ENCODE results near the gene WWOX. TPM values are rescaled to one million over a fixed set of nuclear protein-coding genes. Genes with fewer than 3 reads are reported as not detected.

WWOX gene
- polyA plus RNA-seq, 1 donor (not counting 4 experiments of a cell fraction or from before 2014, with no cell fraction given): 5.1 TPM

- DNase-seq (ENCODE audit: low read depth, low spot score) (no peak), FAIRE-seq (no peak)
- no peak for TF ChIP-seq EZH2 (IDR thresholded peaks at IDR 0.05; ENCODE audit: low read length)
- Histone ChIP-seq H2AFZ (ENCODE audit: control insufficient read depth, low read length) (no peak overlapping the region), H3K36me3 (ENCODE audit: control insufficient read depth in 2 of 2, extremely low read depth in 1 of 2, insufficient read depth in 2 of 2, low read length in 2 of 2) (no peaks in the 10 kb centered on the region), H4K20me1 (ENCODE audit: control insufficient read depth, extremely low read depth, insufficient read depth, low read length) (no peaks in the 10 kb centered on the region), H3K9me1 (ENCODE audit: control insufficient read depth, extremely low read depth, insufficient read depth, low read length) (no peaks in the 10 kb centered on the region), H3K4me1 (ENCODE audit: control insufficient read depth, extremely low read depth, insufficient read depth, low read length) (peaks cover 7% of the 10 kb centered on the region), H3K4me3 (ENCODE audit: control insufficient read depth in 2 of 3, extremely low read depth in 1 of 3, insufficient read depth in 2 of 3, low read depth in 1 of 3, low read length in 3 of 3) (no peak overlapping the region), H3K27ac (ENCODE audit: control insufficient read depth, insufficient read depth, low read length) (no peak overlapping the region), H3K79me2 (ENCODE audit: control insufficient read depth, insufficient read depth, low read length) (no peaks in the 10 kb centered on the region), H3K4me2 (ENCODE audit: control insufficient read depth, extremely low read depth, insufficient read depth, low read depth, low read length) (no peak overlapping the region), H3K27me3 (ENCODE audit: control insufficient read depth, extremely low read depth, insufficient read depth, low read length) (no peaks in the 10 kb centered on the region), H3K9me3 (ENCODE audit: control insufficient read depth, low read depth, low read length) (no peaks in the 10 kb centered on the region), H3K9ac (ENCODE audit: control insufficient read depth, extremely low read depth, insufficient read depth, low read length) (no peak overlapping the region)
- dilution Hi-C loops (cut with MboI; ENCODE audit: extremely low pct_ligation_motif_present, low sequenced_read_pairs): no loop called here
Observed at GRCh38 chr16:78237841-78238240, 138.4 kb downstream of the WWOX start.

DNA sequence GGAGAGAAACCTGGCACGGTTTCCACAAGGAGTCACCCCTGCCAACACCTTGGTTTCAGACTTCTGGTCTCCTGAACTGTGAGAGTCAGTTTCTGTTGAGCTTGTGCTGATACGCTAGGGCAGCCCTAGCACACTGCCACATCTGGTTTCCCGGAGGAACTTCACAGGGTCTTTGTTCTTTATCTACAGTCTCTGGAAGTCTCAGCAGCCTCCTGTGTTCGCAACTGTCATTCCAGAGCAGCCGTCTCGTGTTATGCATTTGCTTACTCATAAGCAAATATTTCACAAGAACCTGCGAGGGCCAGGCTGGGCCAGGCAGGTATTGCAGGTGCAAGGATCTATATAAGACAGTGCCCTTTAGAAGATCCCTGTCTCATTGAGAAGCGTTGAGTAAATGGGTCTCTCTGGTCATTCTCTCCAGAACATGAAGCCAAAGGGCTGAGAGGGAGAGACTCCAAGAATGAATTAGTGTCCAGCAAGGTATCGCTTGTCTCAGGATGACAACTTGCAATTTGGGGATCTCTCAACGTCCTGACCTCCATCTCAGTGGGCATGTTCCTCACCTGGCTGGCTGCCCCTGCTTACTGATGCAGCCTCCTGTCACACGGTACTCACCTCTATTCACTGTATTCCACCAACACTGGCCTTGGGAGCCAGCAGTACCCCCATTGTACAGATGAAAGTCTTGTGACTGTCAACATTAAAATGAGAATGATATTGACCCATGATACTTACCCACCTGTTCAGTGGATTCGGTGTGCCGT, 141.2 kb downstream of the WWOX start:
- H3K9me3 ChIP-seq (ENCODE audit: control insufficient read depth, low read depth, low read length): no peaks in the 10 kb centered on the region
- no peak overlapping the region for H3K9ac ChIP-seq (ENCODE audit: control insufficient read depth, extremely low read depth, insufficient read depth, low read length)
- no peak overlapping the region for H3K4me2 ChIP-seq (ENCODE audit: control insufficient read depth, extremely low read depth, insufficient read depth, low read depth, low read length)
- no peak overlapping the region for H3K4me3 ChIP-seq (ENCODE audit: control insufficient read depth in 2 of 3, extremely low read depth in 1 of 3, insufficient read depth in 2 of 3, low read depth in 1 of 3, low read length in 3 of 3)
- no peaks in the 10 kb centered on the region for H4K20me1 ChIP-seq (ENCODE audit: control insufficient read depth, extremely low read depth, insufficient read depth, low read length)
- dilution Hi-C loops (cut with MboI; ENCODE audit: extremely low pct_ligation_motif_present, low sequenced_read_pairs): no loop called here
- TF ChIP-seq, protein P1, sequence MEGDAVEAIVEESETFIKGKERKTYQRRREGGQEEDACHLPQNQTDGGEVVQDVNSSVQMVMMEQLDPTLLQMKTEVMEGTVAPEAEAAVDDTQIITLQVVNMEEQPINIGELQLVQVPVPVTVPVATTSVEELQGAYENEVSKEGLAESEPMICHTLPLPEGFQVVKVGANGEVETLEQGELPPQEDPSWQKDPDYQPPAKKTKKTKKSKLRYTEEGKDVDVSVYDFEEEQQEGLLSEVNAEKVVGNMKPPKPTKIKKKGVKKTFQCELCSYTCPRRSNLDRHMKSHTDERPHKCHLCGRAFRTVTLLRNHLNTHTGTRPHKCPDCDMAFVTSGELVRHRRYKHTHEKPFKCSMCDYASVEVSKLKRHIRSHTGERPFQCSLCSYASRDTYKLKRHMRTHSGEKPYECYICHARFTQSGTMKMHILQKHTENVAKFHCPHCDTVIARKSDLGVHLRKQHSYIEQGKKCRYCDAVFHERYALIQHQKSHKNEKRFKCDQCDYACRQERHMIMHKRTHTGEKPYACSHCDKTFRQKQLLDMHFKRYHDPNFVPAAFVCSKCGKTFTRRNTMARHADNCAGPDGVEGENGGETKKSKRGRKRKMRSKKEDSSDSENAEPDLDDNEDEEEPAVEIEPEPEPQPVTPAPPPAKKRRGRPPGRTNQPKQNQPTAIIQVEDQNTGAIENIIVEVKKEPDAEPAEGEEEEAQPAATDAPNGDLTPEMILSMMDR (optimal IDR thresholded peaks at IDR 0.05 in 1 of 3, IDR thresholded peaks at IDR 0.05 in 1 of 3, conservative IDR thresholded peaks at IDR 0.05 in 1 of 3; ENCODE audit: extremely low read depth in 1 of 3, insufficient read depth in 2 of 3, low read length in 3 of 3): no peak
- TF ChIP-seq EZH2 (IDR thresholded peaks at IDR 0.05; ENCODE audit: low read length): no peak
- no peaks in the 10 kb centered on the region for H3K27me3 ChIP-seq (ENCODE audit: control insufficient read depth, extremely low read depth, insufficient read depth, low read length)
- FAIRE-seq (no peak), DNase-seq (ENCODE audit: low read depth, low spot score) (no peak)
- H3K79me2 ChIP-seq (ENCODE audit: control insufficient read depth, insufficient read depth, low read length): no peaks in the 10 kb centered on the region
- H3K36me3 ChIP-seq (ENCODE audit: control insufficient read depth in 2 of 2, extremely low read depth in 1 of 2, insufficient read depth in 2 of 2, low read length in 2 of 2): no peaks in the 10 kb centered on the region
- no peak overlapping the region for H3K27ac ChIP-seq (ENCODE audit: control insufficient read depth, insufficient read depth, low read length)
- H3K4me1 ChIP-seq (ENCODE audit: control insufficient read depth, extremely low read depth, insufficient read depth, low read length): peaks cover 7% of the 10 kb centered on the region
- H3K9me1 ChIP-seq (ENCODE audit: control insufficient read depth, extremely low read depth, insufficient read depth, low read length): no peaks in the 10 kb centered on the region
- H2AFZ ChIP-seq (ENCODE audit: control insufficient read depth, low read length): no peak overlapping the region

All from keratinocyte (primary cell).